Measurements from ENCODE around the gene HSP90AB1.
A peak's percentile ranks its signal among the peaks of the same experiment; 100 is the strongest.

The HSP90AB1 gene

DNA sequence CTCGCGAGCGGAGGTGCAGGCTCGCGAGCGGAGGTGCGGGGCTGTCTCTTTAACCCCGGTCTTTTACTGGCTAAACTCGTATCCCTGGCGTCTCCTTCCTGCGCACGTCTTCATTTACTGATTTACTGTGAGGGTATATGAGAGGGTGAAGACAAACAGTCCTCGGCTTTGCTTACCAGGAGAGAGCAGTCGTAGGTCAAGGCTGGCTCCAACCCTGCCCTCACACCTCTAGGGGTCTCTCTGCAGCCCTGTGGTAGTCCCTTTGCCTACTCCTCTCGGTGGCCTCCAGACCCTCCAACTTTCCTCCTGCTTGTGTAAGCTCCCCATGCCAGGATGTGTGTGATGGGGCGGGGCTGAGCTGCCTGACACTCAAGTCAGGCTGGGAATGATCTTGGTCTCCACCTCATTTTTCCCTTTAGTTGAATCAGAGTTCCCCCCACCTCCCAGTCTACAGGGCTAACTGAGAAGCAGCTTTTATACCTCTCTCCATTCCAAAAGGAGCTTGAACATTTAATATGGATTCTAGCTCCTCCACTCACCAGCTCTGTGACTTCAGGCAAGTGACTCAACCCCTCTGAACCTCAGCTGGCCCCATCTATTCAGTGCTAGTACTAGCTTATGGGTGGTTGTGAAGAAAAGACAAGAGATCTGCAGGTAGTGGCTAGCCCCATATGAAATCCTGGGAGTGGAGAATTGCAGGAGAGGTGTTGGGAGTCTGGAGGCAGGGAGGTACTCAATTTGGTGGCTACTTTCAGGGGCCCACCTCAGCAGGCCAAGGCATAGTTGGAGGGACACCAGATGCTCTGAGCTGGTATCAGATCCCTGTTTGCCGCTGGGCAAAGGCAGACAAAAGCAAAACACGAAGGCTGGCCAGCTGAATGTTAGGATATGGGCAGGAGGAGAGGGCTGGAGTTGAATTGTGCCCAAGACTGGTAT lies 22.6 kb upstream of the HSP90AB1 start (continued):
- TF ChIP-seq, protein P1, sequence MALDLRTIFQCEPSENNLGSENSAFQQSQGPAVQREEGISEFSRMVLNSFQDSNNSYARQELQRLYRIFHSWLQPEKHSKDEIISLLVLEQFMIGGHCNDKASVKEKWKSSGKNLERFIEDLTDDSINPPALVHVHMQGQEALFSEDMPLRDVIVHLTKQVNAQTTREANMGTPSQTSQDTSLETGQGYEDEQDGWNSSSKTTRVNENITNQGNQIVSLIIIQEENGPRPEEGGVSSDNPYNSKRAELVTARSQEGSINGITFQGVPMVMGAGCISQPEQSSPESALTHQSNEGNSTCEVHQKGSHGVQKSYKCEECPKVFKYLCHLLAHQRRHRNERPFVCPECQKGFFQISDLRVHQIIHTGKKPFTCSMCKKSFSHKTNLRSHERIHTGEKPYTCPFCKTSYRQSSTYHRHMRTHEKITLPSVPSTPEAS (tag by site-specific recombination; IDR thresholded peaks at IDR 0.05): peak; percentile 42; the same call in 1 of the 2 replicates
- TF ChIP-seq GLI2 (tag by site-specific recombination; IDR thresholded peaks at IDR 0.05; ENCODE audit: borderline replicate concordance, low read depth) (no peak), IKZF3 (tag by site-specific recombination; IDR thresholded peaks at IDR 0.05) (no peak), ZNF335 (tag by site-specific recombination; conservative IDR thresholded peaks at IDR 0.05) (peak; percentile 67), ZNF19 (tag by site-specific recombination; IDR thresholded peaks at IDR 0.05; ENCODE audit: low read depth) (no peak), KLF17 (tag by site-specific recombination; IDR thresholded peaks at IDR 0.05) (no peak), CTCF (tag by site-specific recombination; IDR thresholded peaks at IDR 0.05) (peak; percentile 87), ZNF585B (tag by site-specific recombination; IDR thresholded peaks at IDR 0.05) (no peak), ZNF664 (tag by site-specific recombination; IDR thresholded peaks at IDR 0.05) (0 out of 2 replicates have a peak, but pooled peaks have one; percentile 50), ZNF600 (tag by site-specific recombination; IDR thresholded peaks at IDR 0.05) (peak; percentile 36; the same call in 1 of the 2 replicates), ZBTB17 (tag by site-specific recombination; IDR thresholded peaks at IDR 0.05) (0 out of 2 replicates have a peak, but pooled peaks have one; percentile 19), SP2 (tag by site-specific recombination; IDR thresholded peaks at IDR 0.05) (peak; percentile 19), BCL11B (tag by site-specific recombination; IDR thresholded peaks at IDR 0.05; ENCODE audit: low read depth) (no peak), ZBTB10 (tag by site-specific recombination; IDR thresholded peaks at IDR 0.05) (no peak)
- TF ChIP-seq, protein P2, sequence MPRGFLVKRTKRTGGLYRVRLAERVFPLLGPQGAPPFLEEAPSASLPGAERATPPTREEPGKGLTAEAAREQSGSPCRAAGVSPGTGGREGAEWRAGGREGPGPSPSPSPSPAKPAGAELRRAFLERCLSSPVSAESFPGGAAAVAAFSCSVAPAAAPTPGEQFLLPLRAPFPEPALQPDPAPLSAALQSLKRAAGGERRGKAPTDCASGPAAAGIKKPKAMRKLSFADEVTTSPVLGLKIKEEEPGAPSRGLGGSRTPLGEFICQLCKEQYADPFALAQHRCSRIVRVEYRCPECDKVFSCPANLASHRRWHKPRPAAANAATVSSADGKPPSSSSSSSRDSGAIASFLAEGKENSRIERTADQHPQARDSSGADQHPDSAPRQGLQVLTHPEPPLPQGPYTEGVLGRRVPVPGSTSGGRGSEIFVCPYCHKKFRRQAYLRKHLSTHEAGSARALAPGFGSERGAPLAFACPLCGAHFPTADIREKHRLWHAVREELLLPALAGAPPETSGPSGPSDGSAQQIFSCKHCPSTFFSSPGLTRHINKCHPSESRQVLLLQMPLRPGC (tag by site-specific recombination; IDR thresholded peaks at IDR 0.05): no peak
- TF ChIP-seq, protein P3, sequence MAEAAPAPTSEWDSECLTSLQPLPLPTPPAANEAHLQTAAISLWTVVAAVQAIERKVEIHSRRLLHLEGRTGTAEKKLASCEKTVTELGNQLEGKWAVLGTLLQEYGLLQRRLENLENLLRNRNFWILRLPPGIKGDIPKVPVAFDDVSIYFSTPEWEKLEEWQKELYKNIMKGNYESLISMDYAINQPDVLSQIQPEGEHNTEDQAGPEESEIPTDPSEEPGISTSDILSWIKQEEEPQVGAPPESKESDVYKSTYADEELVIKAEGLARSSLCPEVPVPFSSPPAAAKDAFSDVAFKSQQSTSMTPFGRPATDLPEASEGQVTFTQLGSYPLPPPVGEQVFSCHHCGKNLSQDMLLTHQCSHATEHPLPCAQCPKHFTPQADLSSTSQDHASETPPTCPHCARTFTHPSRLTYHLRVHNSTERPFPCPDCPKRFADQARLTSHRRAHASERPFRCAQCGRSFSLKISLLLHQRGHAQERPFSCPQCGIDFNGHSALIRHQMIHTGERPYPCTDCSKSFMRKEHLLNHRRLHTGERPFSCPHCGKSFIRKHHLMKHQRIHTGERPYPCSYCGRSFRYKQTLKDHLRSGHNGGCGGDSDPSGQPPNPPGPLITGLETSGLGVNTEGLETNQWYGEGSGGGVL (tag by site-specific recombination; IDR thresholded peaks at IDR 0.05): 0 out of 2 replicates have a peak, but pooled peaks have one; percentile 3
